8988T (cell line): ENCODE data around the gene PPP3CA.
"Not testable (repeated sequence)": the region's sequence is repeated elsewhere in the genome, so short reads cannot be mapped to it uniquely, and the experiment has no call there.

Experiments
- DNase-seq: peaks from one replicate; pipeline ENCODE4 v3.0.0; 2011

PPP3CA gene

DNA sequence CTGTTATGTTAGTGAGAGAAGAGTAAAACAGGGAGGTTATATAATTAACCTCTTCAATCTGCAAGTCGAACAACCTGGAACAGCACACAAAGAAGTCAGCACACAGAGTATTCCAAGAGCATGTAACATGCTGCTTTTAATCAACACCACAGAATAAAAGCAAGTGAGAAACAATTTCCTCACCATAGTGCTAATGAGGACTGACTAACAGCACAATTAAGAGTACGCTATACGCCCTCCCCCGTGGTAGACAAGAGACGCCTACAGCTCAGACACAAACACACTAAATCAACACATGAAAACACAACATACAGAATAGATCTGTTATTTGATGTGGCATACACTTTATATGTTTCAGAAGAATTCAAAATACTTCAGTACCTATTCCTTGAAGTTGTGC, 103.0 kb downstream of the PPP3CA start:
- DNase-seq, result no peak

DNA sequence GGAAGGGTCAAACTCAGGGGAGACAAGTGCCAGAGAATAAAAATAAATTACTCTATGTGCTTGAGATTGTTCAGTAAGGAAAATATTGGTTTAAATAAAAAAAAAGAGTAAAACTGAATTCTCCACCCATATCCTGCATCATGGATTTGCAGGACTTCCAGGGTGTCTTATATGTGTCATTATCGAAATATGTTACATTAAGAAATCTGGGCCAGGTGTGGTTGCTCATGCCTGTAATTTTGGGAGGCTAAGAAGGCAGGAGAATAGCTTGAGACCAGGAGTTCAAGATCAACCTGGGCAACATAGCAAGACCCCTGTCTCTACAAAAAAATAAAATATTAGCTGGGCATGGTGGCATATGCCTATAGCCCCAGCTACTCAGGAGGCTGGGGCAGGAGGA, 104.9 kb downstream of the PPP3CA start:
- DNase-seq, result no peak

DNA sequence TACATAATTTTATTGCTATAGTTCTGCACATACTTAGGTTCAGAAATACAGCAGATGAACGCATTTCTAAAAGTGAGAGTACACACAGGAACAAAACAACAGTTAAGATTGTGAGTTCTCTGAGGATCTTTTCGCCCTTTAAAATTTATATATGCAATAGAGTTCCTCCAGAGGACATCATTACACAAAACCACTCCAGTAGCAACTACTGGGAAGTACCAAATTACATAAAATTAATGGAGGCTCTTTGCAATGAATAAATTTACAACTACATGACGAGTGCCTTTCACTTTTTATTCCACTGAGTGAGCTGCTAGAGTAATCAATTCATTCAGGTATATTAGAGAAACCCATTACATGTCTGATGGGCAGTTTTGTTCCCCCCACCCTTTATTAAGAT, 107.2 kb downstream of the PPP3CA start:
- no peak for DNase-seq

DNA sequence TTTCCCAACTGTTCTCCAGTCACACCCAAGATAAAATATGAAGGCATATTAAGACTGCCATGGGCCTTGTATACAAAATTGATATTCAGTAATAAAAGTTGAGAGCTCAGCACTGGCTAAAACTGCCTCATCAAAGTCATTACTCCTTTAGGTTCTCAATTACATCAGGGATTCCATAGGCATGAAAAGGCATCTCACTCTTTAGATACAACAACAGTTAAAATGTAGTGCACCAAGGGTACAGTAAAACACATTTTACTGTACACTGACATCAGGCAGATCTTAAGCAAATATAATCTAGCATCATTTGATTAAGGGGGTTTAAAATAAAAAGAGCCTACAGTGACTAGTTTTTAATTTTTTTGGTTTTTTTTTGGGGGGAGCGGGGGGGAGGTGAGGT, 107.7 kb downstream of the PPP3CA start:
- DNase-seq, result no peak

DNA sequence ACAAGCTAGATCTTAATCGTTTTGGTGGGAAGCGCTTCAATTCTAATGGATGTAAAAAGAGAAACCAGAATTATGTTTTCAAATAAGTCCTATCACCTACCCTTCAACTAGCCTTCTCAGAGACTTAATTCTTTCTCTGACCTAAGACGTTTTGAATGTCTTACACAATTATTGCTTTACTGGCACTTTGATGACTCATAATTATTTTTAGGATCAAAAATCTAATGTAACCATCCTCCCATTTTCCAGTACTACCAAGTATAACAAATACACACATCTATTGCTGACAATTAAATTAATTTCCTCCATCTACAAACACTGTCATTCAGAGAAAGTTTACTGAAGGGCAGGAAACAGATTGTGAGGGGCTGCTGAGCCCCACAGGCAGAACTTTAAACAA, 108.6 kb downstream of the PPP3CA start:
- DNase-seq, result no peak

DNA sequence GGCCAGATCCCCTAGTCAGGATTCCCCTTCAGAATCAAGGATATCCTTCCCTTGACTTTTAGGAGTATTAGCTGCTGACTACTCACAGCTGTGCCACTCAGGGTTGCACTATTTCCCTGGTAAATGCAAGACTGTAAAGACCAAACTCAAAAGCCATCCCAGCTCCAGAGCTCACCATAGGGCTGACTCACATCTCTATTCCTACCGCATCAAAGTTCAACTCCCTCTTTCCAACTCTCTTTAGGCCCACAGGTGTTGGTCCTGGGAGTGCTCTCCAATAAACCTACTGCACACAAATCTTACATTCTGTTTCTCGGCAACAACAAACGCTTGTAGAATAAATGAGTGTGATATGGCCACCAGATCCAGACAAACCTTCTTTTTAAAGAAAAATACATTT, 109.6 kb downstream of the PPP3CA start:
- no peak for DNase-seq

DNA sequence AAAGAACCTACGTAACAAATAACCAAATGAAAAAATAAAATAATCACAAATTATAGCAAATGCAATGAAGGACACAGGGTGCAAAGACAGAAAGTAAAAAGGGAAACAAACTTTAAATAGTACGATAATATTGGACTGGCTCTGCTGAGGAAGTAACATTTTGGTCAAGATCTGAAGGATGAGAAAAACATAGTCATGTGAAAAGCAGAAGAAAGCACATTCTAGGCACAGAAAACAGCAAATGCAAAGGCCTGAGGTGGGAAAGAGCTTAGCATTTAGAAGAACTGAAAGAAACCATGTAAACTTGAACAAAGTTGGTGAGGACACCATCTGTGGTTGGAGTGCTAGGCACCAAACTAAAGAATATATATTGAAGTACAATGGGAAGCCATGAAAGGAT, 111.2 kb downstream of the PPP3CA start:
- no peak for DNase-seq

DNA sequence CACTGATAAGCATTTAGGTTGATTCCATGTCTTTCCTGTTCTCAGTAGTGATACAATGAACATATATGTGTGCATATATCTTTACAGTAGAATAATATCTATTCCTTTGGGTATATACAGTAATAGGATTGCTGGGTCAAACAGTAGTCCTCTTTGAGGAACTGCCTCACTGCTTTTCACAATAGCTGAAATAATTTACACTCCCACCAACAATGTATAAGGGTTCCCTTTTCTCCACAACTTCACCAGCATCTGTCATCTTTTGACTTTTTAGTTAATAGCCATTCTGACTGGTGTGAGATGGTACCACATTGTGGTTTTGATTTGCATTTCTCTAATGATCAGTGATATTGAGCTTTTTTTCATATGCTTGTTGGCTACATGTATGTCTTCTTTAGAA, 113.2 kb downstream of the PPP3CA start:
- not testable (repeated sequence) for DNase-seq

DNA sequence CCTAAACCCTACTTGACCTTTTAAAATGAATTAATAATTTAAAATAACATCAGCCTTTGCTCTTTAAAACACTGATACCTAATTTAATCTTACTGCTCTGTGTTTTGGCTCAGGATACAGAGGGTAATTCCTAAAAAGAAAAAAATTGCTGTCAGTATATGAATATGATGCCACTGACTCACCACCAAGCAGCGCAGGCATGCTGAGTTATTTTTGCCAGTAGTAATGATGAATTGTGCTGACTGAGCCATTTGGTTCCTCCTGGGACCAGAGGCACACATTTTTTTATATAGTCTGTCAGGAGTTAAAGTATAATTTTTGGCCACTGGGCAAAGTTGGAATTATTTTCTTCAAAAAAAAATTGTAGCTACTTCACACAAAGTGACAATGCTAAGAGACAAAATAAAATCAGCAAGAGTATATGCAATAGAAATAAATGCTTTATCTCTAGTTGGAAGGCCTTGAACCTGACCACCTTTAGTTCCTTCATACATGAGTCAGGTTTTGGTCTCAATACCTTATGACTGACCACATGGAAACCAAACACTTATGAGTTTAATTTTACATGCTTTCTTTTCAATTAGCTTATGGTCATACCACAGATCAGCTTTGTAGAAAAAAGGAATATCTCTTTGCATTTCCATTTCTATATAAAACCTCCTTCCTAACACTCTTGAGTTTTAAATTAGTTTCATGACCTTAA, 115.1 kb downstream of the PPP3CA start:
- DNase-seq, result no peak

DNA sequence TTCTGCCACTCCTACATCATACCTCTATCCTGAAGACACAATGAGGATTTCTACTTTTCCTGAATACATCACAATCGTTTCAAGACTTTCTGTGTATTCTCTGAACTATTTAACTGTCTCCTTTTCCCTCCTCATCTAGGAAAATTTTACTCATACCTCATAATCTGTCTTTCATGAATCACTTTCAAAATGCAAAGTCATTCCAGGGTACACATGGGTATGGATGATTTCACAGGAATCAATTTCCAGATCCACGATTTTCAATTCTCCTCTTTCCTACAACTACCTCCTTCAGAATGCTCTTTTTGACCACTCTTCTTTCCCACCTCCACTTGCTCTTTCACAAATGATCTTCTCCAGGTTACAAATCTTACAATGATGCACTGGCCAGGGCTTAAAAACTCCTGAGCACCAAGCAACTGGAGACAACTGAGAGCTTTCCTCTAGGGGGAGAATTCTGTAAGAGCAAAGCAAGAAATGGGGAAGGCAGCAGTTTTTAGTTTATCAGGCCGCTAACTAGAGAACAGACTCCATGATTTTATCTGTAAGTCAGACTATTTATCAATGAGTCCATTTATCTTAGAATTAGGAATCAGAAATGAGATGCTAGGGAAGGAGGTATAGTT, 116.4 kb downstream of the PPP3CA start:
- no peak for DNase-seq

DNA sequence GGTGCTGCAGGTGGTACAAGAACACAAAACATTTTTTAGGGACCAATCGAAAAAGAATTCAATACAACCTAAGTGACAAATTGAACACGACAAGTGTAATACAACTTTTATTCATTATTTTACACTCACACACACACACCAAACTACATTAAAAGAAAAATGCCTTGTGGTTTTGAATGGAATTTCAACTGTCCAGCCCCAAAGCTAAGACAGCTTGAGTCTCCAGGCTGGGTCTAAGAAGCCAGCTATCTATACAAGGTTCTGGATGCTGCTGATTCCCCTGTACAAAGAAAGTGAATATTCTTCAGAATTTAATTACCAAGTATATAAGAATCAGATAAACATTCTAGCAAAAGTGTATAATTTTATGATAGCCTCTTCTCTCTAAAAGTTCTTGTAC, 118.2 kb downstream of the PPP3CA start:
- no peak for DNase-seq

DNA sequence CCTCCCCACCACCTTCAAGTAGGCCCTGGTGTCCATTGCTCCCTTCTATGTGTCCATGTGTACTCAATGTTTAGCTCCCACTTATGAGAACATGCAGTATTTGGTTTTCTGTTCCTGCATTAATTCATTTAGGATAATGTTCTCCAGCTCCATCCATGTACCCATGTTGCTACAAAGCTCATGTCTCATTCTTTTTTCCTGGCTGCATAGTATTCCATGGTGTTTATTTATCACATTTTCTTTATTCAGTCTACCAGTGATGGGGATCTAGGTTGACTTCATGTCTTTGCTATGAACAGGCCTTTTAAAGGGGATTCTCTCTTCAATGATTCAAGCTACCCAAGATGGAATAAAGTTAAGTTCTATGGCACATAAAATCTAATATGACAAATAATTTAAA, 119.6 kb downstream of the PPP3CA start:
- DNase-seq, result no peak

DNA sequence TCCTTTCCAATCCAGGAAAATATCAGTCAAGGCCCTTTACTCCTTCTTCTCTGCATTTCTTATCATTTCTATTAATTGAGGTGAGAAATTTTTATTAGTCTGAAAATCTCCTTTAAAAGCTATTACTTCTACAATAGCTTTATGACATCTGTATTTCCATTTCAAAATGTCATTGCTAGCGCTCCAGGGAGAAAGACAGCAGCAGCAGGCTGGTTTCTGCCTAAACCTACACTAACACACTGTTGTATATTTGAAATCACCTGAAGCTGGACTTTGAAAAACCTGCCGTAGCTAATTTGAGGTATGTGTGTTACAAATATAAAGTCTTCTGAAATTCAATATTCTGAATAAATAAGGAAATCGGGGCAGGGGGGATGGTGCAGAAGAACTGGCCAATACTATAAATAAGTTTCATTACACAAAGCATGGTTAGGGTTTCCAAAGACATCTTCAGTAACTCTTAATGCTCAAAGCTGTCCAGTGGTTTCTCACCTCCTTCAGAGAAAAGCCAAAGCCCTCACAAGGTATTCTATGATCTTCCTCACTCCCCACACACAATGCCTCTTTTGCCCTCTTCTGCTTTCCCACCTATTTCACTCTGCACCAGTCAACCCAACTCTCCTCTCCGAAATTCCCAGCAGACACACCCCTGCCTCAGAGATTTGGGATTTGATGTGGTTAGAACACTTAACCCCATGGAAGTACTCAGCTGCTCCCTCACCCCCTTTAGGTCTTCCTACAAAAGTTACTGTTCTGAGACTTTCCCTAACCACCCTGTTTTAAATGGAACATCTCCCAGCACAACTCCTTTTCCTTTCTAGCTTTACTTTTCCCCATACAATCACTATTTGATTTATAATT, 122.7 kb downstream of the PPP3CA start:
- no peak for DNase-seq

DNA sequence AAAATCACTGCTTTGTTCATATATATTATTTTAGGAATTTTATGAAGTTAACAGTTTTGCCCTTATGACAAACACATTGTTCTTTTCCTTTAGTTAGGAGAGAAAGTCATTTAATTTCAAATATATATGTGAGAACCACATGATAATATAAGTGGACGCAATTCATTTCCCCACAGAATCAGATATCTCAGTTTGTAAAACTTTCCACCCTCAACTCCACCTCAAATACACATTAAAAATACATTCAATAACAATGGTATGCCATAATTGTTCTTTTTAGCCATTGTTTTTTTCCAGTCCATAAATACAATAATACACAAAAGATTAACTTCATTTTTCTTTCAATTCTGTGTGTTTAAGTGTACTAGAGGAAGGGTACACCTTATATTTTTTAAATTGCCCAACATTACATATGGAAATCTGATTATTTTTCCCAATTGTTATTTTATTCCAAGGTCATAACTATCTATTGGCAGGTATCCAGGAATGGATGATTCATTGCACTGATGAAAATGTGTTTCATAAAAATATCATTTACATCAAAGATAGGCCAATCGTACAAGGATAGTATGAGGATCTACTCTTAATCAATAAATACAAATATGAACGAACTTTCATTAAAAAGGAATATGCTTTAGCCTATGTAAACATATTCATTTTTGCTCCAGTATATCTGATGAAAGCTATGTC, 125.0 kb downstream of the PPP3CA start:
- DNase-seq, result no peak

DNA sequence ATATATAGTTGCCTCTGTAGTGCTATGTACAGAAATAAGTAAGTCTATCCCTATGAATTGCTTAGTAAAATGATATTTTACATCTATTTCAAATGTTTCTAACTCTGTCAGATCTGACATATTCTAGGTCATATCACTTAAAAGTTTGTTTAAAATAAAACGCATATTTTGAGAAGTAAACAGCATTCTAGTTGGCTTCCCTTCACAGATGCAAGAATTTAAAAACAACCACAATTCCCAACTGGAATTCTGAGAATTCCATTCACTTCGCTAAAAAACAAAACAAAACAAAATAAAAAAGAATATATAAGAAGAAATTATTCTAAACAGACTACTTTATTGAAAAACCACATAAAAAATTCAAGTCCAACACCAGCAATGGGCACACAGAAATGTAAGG, 126.0 kb downstream of the PPP3CA start:
- DNase-seq, result no peak

DNA sequence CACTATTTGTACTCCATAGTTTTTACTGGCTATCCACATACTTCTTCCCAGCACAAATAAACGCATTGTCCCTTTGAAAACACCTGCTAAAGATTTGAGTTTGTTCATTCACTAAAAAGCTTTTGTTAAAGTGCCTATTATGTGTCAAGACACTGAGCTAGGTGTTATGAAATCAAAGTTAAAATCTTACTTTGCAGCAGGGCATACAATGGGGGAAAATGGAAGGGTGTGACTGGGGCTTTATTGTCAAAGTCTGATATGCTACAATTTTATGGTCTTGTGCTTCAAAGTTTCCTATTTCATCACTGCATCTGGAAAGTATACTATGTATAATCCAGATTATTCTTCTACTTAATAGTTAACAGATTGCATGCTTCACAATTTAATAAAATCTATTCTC, 128.4 kb downstream of the PPP3CA start:
- DNase-seq, result no peak

DNA sequence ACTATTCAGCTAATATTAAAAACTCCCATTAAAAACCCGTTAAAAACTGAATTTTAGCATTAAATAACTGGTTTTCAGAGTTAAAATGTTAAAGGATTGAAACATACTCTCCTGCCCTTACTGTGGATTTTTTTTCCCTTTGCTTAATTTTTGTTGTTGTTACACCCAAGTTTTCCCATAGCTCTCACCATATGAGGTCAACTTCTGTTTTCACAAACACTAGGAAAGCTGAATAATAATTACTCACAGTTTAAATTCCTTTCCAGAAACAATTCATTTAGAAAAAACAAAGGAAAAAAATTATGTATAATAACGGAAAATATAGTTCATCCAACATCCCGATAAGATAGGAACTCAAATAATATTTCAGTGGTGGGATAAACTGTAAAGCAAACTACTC, 129.0 kb downstream of the PPP3CA start:
- no peak for DNase-seq

DNA sequence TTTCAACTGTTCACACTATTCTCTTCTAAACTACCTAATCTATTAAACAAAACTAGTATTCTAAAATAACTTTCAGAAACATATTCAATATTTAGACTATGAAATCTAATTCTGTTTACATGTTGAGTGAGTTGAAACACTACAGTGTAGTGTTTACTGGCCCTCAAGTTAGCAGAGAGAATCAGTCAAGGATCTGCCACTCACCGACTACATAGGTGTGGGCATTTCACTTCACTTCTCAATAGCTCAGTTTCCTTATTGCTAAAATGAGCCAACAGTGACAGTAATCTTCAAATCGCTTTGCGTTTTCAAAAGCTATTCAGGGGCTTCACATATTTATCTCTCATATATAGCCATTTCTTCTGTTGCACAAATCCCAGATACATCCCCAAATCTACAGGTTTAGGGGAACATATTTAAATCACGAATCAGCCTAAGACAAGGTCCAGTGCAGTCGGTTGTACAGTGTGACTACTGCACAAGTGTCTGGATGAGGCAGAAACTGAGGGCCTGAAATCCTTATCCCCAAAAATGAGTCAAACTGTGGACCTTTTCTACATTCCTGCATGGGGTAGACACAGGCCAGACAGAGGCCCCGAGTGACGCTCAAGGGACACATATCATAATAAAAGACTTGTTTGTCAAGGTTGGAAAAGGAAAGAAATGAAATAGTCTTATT, 129.8 kb downstream of the PPP3CA start:
- no peak for DNase-seq

DNA sequence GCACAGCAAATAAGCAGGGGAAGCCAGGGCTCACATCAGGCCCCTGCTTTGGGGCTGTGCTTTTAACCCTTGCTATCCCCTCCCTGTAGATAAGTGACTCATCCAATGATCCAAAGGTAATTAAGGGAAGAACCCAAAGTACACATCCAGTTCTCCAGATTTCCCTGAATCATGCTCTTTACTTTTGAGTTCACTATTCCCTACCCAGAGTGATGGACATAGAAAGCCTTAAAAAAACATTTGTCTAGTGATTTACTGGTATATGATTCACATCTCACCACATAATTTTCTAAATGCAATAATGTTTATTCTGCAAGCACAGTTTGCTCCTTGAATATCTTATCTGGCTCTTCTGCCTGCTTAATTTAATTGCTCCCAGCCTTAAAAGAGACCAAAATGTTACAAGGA, 136.2 kb downstream of the PPP3CA start:
- no peak for DNase-seq

DNA sequence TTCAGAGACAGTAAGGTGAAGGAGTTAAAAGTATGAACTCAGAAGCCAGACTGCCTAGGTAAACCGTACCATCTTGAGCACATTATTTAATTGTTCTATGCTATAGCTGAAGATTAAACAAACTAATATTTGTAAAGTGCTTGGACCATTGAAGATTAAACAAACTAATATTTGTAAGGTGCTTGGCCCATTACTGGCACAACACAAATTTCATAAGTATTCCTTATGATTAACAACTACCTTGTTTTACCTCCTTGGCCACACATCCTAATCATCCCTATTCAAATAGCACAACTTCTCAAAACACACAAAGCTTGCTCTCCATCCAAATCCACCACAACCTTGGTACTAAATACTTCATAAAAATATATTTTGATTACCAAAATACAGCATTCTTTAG, 137.0 kb downstream of the PPP3CA start:
- DNase-seq, result no peak

DNA sequence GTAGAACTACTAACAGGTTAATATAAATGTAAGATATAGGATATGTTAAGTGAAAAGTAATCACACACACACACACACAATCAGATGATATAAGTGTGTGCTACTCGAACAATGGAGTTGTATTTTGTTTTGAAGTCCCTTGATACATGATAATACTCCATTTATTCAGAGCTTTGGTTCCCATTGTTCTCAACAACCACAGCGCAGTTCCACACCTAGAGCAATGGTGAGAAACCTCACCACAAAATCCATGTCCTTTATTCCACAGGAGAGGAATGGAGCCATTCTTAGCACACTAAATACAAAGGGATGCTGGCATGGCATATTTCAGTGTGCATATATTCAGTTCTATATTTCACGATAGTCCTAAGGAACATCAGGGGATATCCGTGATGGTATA, 139.2 kb downstream of the PPP3CA start:
- DNase-seq, result no peak

DNA sequence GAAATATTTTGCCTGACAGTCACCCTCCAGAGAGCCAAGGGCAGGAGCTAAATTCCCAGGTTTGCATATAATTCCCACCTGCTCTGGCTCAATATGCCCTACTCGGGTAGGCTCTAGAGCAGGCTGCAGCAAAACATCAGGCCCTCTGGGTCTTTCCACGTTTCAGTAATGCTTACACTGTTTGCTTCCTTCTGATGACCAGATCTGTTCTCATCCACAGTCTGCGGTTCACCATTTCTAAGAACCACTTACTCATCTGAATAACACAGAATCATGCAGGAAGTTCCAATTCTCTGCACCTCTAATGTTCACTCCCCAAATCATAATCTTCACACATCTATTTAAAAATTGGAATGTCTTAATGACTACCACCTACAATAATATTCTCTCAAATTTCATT, 141.4 kb downstream of the PPP3CA start:
- DNase-seq, result no peak

DNA sequence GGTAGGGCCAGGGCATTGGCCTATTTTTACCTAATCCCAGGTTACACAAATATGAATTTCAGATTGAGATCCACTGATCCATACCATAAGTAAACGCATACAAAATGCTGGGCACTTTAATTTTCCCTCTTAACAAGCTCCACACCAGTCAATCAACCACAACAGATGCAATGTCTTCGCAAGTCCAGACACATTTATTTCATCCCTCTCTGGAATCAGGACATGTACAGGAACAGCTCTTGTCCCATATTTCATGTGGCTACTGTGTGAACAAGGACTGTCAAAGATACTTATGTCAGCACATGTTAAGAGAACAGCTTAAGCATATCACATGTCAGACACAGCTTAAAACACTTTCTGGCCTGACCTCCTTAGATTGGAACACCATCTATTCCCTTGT, 145.9 kb downstream of the PPP3CA start:
- DNase-seq, result no peak
